Activated CD4-positive, CD25-positive, alpha-beta regulatory T cell treated with anti-CD3 and anti-CD28 coated beads, Interleukin-2, amount 50 U/mL, for 24 hours (primary cell): Measurements from ENCODE around the gene C1QB.
"Not testable (repeated sequence)": the region's sequence is repeated elsewhere in the genome, so short reads cannot be mapped to it uniquely, and the experiment has no call there.

ENCODE experiments used
- ATAC-seq, 2 donors: fragments of 150-1000 bp; cut with Tn5 transposase; one replicate each; pipeline ENCODE4 v1.10.0; 2021; ENCODE audit warnings: mild to moderate bottlenecking in 1 of 2, moderate library complexity in 1 of 2

The C1QB gene

DNA sequence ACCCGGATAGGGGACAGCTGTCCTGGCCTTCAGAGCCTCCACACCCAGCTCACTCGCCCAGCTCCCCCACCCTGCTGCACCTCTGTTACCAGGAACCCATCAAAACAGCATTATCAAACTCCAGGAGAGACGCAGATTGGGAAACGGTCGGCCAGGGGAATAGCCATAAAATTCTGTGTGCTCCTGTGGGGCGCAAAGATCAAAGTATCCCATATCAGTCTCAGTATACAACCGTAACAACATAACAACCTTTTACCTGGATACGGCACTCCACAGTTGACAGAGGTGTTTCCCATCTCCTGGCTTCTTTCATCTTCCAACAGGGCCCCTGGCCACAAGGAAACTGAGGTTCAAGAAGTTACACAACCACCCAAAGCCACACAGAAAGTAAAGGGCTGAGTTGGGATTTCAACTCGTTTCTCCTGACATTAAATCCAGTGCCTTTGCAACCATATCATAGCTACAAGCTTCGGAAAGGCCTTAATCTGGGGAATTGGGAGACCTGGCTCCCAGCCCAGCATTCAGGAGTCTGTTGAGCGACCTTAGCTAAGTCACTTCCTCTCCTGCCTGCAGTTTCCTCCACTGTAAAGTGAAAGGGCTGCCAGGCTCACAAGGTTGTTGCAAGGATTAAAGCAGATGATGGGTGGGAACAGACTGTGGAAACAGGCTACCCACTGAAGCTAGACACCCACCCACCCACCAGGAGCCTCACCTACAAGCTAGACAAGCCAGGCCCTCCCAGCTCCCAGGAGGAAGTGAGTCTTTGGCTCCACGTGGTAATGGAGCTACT, 49.5 kb downstream of the C1QB start:
- ATAC-seq, result no peak

GRCh38 chr1:22704440-22705067, 51.5 kb downstream of the C1QB start:
- ATAC-seq, result peak; percentile 83 to 97

DNA sequence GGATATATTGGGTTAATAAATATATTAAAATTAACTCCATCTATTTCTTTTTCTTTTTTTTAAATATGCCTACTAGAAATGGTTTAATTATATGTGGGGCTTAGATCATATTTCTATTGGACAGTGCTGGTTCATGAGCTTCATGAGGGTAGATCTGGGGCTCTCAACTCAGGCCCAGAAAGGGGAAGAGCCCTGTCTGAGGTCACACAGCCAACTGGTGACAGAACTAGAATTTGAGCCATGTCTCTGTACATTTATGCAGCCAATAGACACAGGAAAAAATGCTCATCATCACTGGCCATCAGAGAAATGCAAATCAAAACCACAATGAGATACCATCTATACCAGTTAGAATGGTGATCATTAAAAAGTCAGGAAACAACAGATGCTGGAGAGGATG, 52.5 kb downstream of the C1QB start:
- no peak for ATAC-seq

DNA sequence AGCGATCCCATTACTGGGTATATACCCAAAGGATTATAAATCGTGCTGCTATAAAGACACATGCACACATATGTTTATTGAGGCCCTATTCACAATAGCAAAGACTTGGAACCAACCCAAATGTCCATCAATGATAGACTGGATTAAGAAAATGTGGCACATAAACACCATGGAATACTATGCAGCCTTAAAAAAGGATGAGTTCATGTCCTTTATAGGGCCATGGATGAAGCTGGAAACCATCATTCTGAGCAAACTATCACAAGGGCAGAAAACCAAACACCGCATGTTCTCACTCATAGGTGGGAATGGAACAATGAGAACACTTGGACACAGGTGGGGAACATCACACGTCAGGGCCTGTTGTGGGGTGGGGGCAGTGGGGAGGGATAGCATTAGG, 53.1 kb downstream of the C1QB start:
- ATAC-seq, result not testable (repeated sequence)

GRCh38 chr1:22708777-22709176, 55.7 kb downstream of the C1QB start:
- ATAC-seq, result no peak

GRCh38 chr1:22709227-22709626, 56.2 kb downstream of the C1QB start:
- ATAC-seq, result no peak

DNA sequence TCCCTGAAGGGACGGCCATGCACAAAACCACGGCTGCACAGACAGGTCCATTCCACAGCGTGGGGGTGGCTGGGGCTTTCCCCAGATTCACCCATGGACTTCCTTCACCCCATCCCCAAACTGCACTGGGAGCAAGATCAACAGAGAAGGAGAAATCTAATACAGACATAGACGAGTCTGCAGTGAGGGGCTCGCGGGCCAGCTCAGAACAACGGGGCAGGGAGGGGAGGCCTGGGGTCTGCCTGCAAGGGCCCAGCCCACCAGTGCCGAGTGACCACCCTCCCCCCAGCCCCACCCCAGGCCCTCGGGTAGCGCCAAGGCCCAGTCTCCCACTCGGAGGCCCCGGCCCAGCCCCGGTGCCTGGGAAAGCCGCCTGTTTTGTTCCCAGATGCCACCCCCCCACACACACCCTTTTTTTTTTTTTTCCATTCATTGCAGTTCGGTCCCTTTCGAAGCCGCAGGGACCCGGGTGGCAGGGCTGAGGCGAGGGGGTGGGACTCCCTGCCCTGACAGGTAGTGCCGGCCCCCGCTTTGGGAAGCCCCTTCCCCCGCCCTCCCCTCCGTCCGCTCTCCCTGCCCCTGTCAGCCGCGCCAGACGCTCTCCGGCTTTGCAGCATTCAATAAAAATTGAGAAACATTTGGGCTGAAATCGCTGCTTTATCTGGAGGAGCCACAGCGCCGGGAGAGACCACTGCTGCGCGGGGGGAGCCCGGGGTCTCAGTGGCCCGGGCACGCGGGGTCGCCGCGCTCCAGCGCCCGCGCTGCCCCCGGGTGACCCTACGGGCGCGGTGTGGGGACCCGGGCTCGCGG, 57.1 kb downstream of the C1QB start:
- no peak for ATAC-seq

GRCh38 chr1:22710701-22711049, 57.6 kb downstream of the C1QB start, which contains the start of gene EPHB2:
EPHB2 (plus strand) TSS chr1:22710839; CDS start chr1:22710983, 144 bp downstream.
- peak in 1 of 2 donors; percentile 15 for ATAC-seq

DNA sequence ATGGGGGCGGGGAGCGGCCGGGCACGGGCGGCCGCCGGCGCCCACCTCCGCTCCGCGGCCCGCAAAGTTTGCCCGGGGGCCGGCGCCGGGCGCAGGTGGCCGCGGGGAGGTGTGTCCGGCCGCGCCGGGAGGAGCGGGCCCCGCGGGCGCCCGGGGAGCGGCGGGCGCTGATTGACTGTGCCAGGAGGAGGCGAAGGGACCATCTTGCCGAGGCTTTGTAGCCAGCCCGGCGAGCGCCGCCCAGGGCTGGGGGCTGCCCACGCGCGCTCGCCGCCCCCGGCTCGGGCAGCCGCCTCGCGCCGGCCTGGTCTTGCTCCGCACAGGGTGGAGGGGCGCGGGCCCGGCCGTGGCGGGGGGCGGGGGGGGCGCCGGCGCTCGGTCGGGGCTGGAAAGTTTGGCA, 58.0 kb downstream of the C1QB start:
- no peak for ATAC-seq
